Measurements from ENCODE around the gene CTCF. TPM values are rescaled to one million over a fixed set of nuclear protein-coding genes. Genes with fewer than 3 reads are reported as not detected.
"Not testable (repeated sequence)": the region's sequence is repeated elsewhere in the genome, so short reads cannot be mapped to it uniquely, and the experiment has no call there.

Gene CTCF
- total and polyA plus RNA-seq, 3 experiments from 2014 or later = 65.4 to 67.4 (median 66.4) TPM

- DNase-seq = no peak
- peak overlapping the region; percentile 25 for H3K4me3 ChIP-seq (ENCODE audit: low read length)
These were observed 33.3 kb upstream of the CTCF start for GRCh38 chr16:67528870-67529581.

GRCh38 chr16:67529582-67530012 lies 32.7 kb upstream of the CTCF start:
- peak overlapping the region; percentile 38 for H3K27ac ChIP-seq (ENCODE audit: low read depth, low read length)
- H3K9me3 ChIP-seq (ENCODE audit: low read length) = no peaks in the 10 kb centered on the region
- peaks cover 18 to 37% of the 10 kb centered on the region in 2 donors for H3K27me3 Mint-ChIP-seq
- H3K36me3 Mint-ChIP-seq = no peaks in the 10 kb centered on the region
- peak overlapping the region in 2 of 8 donors; percentile 52 to 82 for H3K27ac Mint-ChIP-seq
- ChIA-PET CTCF (interaction anchor here (0.8 to 13.7 kb wide), 5 partner anchors 8 to 116 kb away, joined by 3 to 125 read pairs (median 3); partner anchors contain the start of genes ATP6V0D1 and CARMIL2), POLR2A (interaction anchor here (0.6 to 1.0 kb wide), 2 partner anchors 10 to 18 kb away, joined by 3 read pairs; no protein-coding TSS in a partner anchor)
- no peaks in the 10 kb centered on the region for H3K9me3 Mint-ChIP-seq
- H3K4me3 ChIP-seq (ENCODE audit: low read length) = peak overlapping the region; percentile 25
- H3K4me1 ChIP-seq (ENCODE audit: insufficient read depth, low read length) = peaks cover 31% of the 10 kb centered on the region
- H3K4me3 Mint-ChIP-seq = peak overlapping the region; percentile 70 to 84 (median 80)
- H3K36me3 ChIP-seq (ENCODE audit: insufficient read depth, low read length) = no peaks in the 10 kb centered on the region
- DNase-seq = no peak
- peaks cover 15% of the 10 kb centered on the region for H3K27me3 ChIP-seq (ENCODE audit: insufficient read depth, low read length, poor library complexity, severe bottlenecking)
- peaks cover 14 to 22% (median 19%) of the 10 kb centered on the region in 3 donors for H3K4me1 Mint-ChIP-seq

More at GRCh38 chr16:67528870-67529581, 33.3 kb upstream of the CTCF start:
- Histone ChIP-seq H3K36me3 (ENCODE audit: insufficient read depth, low read length) (no peaks in the 10 kb centered on the region), H3K4me1 (ENCODE audit: insufficient read depth, low read length) (peaks cover 31% of the 10 kb centered on the region), H3K27ac (ENCODE audit: low read depth, low read length) (peak overlapping the region; percentile 38), H3K27me3 (ENCODE audit: insufficient read depth, low read length, poor library complexity, severe bottlenecking) (peaks cover 15% of the 10 kb centered on the region), H3K9me3 (ENCODE audit: low read length) (no peaks in the 10 kb centered on the region)
- Mint-ChIP-seq H3K4me1 (peaks cover 14 to 22% (median 19%) of the 10 kb centered on the region in 3 donors), H3K36me3 (no peaks in the 10 kb centered on the region), H3K4me3 (peak overlapping the region in 6 of 7 donors; percentile 70 to 84 (median 80)), H3K27me3 (peaks cover 18 to 37% of the 10 kb centered on the region in 2 donors), H3K9me3 (no peaks in the 10 kb centered on the region), H3K27ac (no peak overlapping the region)
- POLR2A ChIA-PET = interaction anchor here (0.6 to 1.5 kb wide), 3 partner anchors 9 to 33 kb away, joined by 3 to 10 read pairs (median 3); partner anchors contain the start of gene CTCF
- CTCF ChIA-PET = interaction anchor here (0.8 to 13.7 kb wide), 5 partner anchors 8 to 116 kb away, joined by 3 to 125 read pairs (median 3); partner anchors contain the start of genes ATP6V0D1 and CARMIL2

GRCh38 chr16:67530013-67530939 lies 32.0 kb upstream of the CTCF start:
- peak overlapping the region in 4 of 8 donors; percentile 22 to 82 (median 42) for H3K27ac Mint-ChIP-seq

GRCh38 chr16:67531247-67531646 lies 31.1 kb upstream of the CTCF start:
- Mint-ChIP-seq H3K36me3 (no peaks in the 10 kb centered on the region), H3K9me3 (no peaks in the 10 kb centered on the region), H3K27ac (peak overlapping the region in 1 of 8 donors; percentile 24), H3K4me1 (peaks cover 14 to 28% (median 22%) of the 10 kb centered on the region in 3 donors), H3K4me3 (peak overlapping the region in 3 of 7 donors; percentile 25 to 53 (median 46)), H3K27me3 (peaks cover 18 to 34% of the 10 kb centered on the region in 2 donors)
- Histone ChIP-seq H3K36me3 (ENCODE audit: insufficient read depth, low read length) (no peaks in the 10 kb centered on the region), H3K4me1 (ENCODE audit: insufficient read depth, low read length) (peaks cover 31% of the 10 kb centered on the region), H3K4me3 (ENCODE audit: low read length) (no peak overlapping the region), H3K27ac (ENCODE audit: low read depth, low read length) (no peak overlapping the region), H3K9me3 (ENCODE audit: low read length) (no peaks in the 10 kb centered on the region), H3K27me3 (ENCODE audit: insufficient read depth, low read length, poor library complexity, severe bottlenecking) (peaks cover 15% of the 10 kb centered on the region)
- ChIA-PET POLR2A (no interaction called here), CTCF (interaction anchor here (1.0 to 13.7 kb wide), 3 partner anchors 10 to 285 kb away, joined by 3 to 125 read pairs (median 8); partner anchors contain the start of gene CARMIL2)
- DNase-seq = no peak

More at GRCh38 chr16:67530013-67530939, 32.0 kb upstream of the CTCF start:
- Mint-ChIP-seq H3K36me3 (no peaks in the 10 kb centered on the region), H3K27me3 (peaks cover 18 to 37% of the 10 kb centered on the region in 2 donors), H3K9me3 (no peaks in the 10 kb centered on the region), H3K4me3 (peak overlapping the region; percentile 70 to 84 (median 80)), H3K4me1 (peaks cover 14 to 24% (median 19%) of the 10 kb centered on the region in 3 donors)
- no peaks in the 10 kb centered on the region for H3K9me3 ChIP-seq (ENCODE audit: low read length)
- H3K4me3 ChIP-seq (ENCODE audit: low read length) = peak overlapping the region; percentile 25
- DNase-seq = peak in 2 of 5 donors; percentile 24 to 64
- H3K36me3 ChIP-seq (ENCODE audit: insufficient read depth, low read length) = no peaks in the 10 kb centered on the region
- H3K27ac ChIP-seq (ENCODE audit: low read depth, low read length) = peak overlapping the region; percentile 38
- peaks cover 15% of the 10 kb centered on the region for H3K27me3 ChIP-seq (ENCODE audit: insufficient read depth, low read length, poor library complexity, severe bottlenecking)
- peaks cover 31% of the 10 kb centered on the region for H3K4me1 ChIP-seq (ENCODE audit: insufficient read depth, low read length)
- CTCF ChIA-PET = interaction anchor here (1.0 to 13.7 kb wide), 5 partner anchors 9 to 286 kb away, joined by 3 to 125 read pairs (median 4); partner anchors contain the start of genes ATP6V0D1 and CARMIL2
- POLR2A ChIA-PET = interaction anchor here (1.0 kb wide), 1 partner anchor 17 kb away, joined by 3 read pairs; no protein-coding TSS in a partner anchor

GRCh38 chr16:67533024-67533560 lies 29.2 kb upstream of the CTCF start:
- H3K36me3 Mint-ChIP-seq = peaks cover 0 to 1% (median 0%) of the 10 kb centered on the region in 3 donors
- CTCF ChIA-PET = interaction anchor here (0.7 to 13.7 kb wide), 8 partner anchors 12 to 284 kb away, joined by 3 to 125 read pairs (median 4); partner anchors contain the start of genes ATP6V0D1 and CARMIL2
- POLR2A ChIA-PET = no interaction called here
- no peaks in the 10 kb centered on the region for H3K9me3 ChIP-seq (ENCODE audit: low read length)
- H3K27ac ChIP-seq (ENCODE audit: low read depth, low read length) = no peak overlapping the region
- H3K4me3 ChIP-seq (ENCODE audit: low read length) = no peak overlapping the region
- H3K27me3 Mint-ChIP-seq = peaks cover 18 to 27% of the 10 kb centered on the region in 2 donors
- DNase-seq = no peak
- peaks cover 36% of the 10 kb centered on the region for H3K4me1 ChIP-seq (ENCODE audit: insufficient read depth, low read length)
- no peaks in the 10 kb centered on the region for H3K9me3 Mint-ChIP-seq
- H3K27me3 ChIP-seq (ENCODE audit: insufficient read depth, low read length, poor library complexity, severe bottlenecking) = peaks cover 15% of the 10 kb centered on the region
- peak overlapping the region in 1 of 8 donors; percentile 2 for H3K27ac Mint-ChIP-seq
- peak overlapping the region in 1 of 7 donors; percentile 51 for H3K4me3 Mint-ChIP-seq
- peaks cover 22 to 39% (median 27%) of the 10 kb centered on the region in 3 donors for H3K4me1 Mint-ChIP-seq
- H3K36me3 ChIP-seq (ENCODE audit: insufficient read depth, low read length) = no peaks in the 10 kb centered on the region

GRCh38 chr16:67533987-67534386 lies 28.3 kb upstream of the CTCF start:
- not testable (repeated sequence) for H3K4me3 ChIP-seq (ENCODE audit: low read length); H3K36me3 ChIP-seq (ENCODE audit: insufficient read depth, low read length); H3K27ac Mint-ChIP-seq; H3K9me3 Mint-ChIP-seq; H3K36me3 Mint-ChIP-seq; H3K9me3 ChIP-seq (ENCODE audit: low read length); DNase-seq; H3K27ac ChIP-seq (ENCODE audit: low read depth, low read length)
- Mint-ChIP-seq H3K4me3 (peak overlapping the region in 1 of 7 donors; percentile 51), H3K4me1 (peaks cover 26 to 47% (median 31%) of the 10 kb centered on the region in 3 donors), H3K27me3 (peaks cover 18 to 27% of the 10 kb centered on the region in 2 donors)
- ChIA-PET CTCF (interaction anchor here (1.5 to 13.7 kb wide), 3 partner anchors 13 to 53 kb away, joined by 5 to 125 read pairs (median 11); partner anchors contain the start of gene ATP6V0D1), POLR2A (interaction anchor here (0.7 kb wide), 1 partner anchor 10 kb away, joined by 10 read pairs; no protein-coding TSS in a partner anchor)
- peaks cover 40% of the 10 kb centered on the region for H3K4me1 ChIP-seq (ENCODE audit: insufficient read depth, low read length)
- peaks cover 15% of the 10 kb centered on the region for H3K27me3 ChIP-seq (ENCODE audit: insufficient read depth, low read length, poor library complexity, severe bottlenecking)

- Histone ChIP-seq H3K27ac (ENCODE audit: low read depth, low read length) (no peak overlapping the region), H3K9me3 (ENCODE audit: low read length) (no peaks in the 10 kb centered on the region), H3K36me3 (ENCODE audit: insufficient read depth, low read length) (no peaks in the 10 kb centered on the region), H3K4me3 (ENCODE audit: low read length) (no peak overlapping the region), H3K4me1 (ENCODE audit: insufficient read depth, low read length) (peaks cover 40% of the 10 kb centered on the region), H3K27me3 (ENCODE audit: insufficient read depth, low read length, poor library complexity, severe bottlenecking) (peaks cover 11% of the 10 kb centered on the region)
- DNase-seq = no peak
- peak overlapping the region in 2 of 7 donors; percentile 19 to 75 for H3K4me3 Mint-ChIP-seq
- H3K36me3 Mint-ChIP-seq = peaks cover 0 to 7% (median 0%) of the 10 kb centered on the region in 3 donors
- peaks cover 30 to 49% (median 34%) of the 10 kb centered on the region in 3 donors for H3K4me1 Mint-ChIP-seq
- H3K9me3 Mint-ChIP-seq = no peaks in the 10 kb centered on the region
- peak overlapping the region in 1 of 8 donors; percentile 52 for H3K27ac Mint-ChIP-seq
- CTCF ChIA-PET = interaction anchor here (2.2 to 13.7 kb wide), 2 partner anchors 12 to 13 kb away, joined by 11 to 125 read pairs; no protein-coding TSS in a partner anchor
- peaks cover 18 to 29% of the 10 kb centered on the region in 2 donors for H3K27me3 Mint-ChIP-seq
- POLR2A ChIA-PET = interaction anchor here (0.7 kb wide), 3 partner anchors 9 to 1086 kb away, joined by 4 to 15 read pairs (median 10); no protein-coding TSS in a partner anchor
These were observed 27.9 kb upstream of the CTCF start for GRCh38 chr16:67534431-67534830.

All from CD8-positive, alpha-beta memory T cell (primary cell).